ENCODE data around the gene ERC1. TPM values are rescaled to one million over a fixed set of nuclear protein-coding genes. Genes with fewer than 3 reads are reported as not detected.

The ERC1 gene
- total and polyA plus RNA-seq, 2 donors (not counting 3 experiments of a cell fraction or from before 2014, with no cell fraction given), result 11.7 to 66.1 TPM

DNA sequence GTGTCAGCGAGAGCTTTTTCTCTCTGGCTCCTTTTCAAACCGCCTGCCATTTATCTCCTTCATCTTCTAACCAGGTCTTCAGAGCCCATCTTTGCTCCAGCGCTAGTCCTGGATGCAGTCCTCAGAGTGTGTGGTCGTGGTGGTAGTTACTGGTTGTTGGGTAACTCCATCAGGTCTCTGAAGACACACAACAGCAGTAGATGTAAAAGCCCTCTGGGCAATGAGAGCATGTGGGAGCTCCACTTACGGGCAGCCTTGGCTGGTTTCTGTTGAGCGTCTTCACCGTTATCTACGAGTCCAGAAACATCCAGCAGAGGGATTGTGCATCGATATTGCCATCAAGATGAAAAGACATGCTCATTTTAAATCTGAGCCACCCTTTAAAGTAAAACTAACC lies 542.2 kb downstream of the ERC1 start:
- H3K27ac ChIP-seq (ENCODE audit: insufficient read depth, low read depth, low read length), result no peak overlapping the region
- peaks cover 54 to 72% of the 10 kb centered on the region in 2 experiments for H3K27me3 ChIP-seq (ENCODE audit: control insufficient read depth in 2 of 2, insufficient read depth in 2 of 2, low read length in 2 of 2)
- no peaks in the 10 kb centered on the region for H3K79me2 ChIP-seq (ENCODE audit: control insufficient read depth, insufficient read depth, low read length)
- no peak overlapping the region for H2AFZ ChIP-seq (ENCODE audit: low read depth, low read length)
- no peak for FAIRE-seq
- no peak overlapping the region for H3K9ac ChIP-seq (replicated peaks; ENCODE audit: extremely low read depth, insufficient read depth, low read length)
- intact Hi-C loops (cut with micrococcal nuclease) (no loop called here), dilution Hi-C loops (cut with MboI; ENCODE audit: extremely low pct_ligation_motif_present, low sequenced_read_pairs) (no loop called here)
- TF ChIP-seq JUN (IDR thresholded peaks at IDR 0.05; ENCODE audit: borderline replicate concordance, insufficient read depth, insufficient read length, low read depth) (no peak), POLR2A (IDR thresholded peaks at IDR 0.05; ENCODE audit: low read depth, low read length) (no peak), GATA2 (IDR thresholded peaks at IDR 0.05; ENCODE audit: insufficient read depth, insufficient read length, low read depth, low read length) (no peak), POLR2AphosphoS5 (IDR thresholded peaks at IDR 0.05; ENCODE audit: insufficient read depth, low read depth, low read length) (no peak), MYC (IDR thresholded peaks at IDR 0.05; ENCODE audit: low read depth, low read length) (no peak), EZH2 (IDR thresholded peaks at IDR 0.05; ENCODE audit: borderline replicate concordance, low read depth, low read length, severe bottlenecking) (no peak), FOS (IDR thresholded peaks at IDR 0.05; ENCODE audit: borderline replicate concordance, insufficient read depth, low read length) (no peak)
- TF ChIP-seq, protein P1, sequence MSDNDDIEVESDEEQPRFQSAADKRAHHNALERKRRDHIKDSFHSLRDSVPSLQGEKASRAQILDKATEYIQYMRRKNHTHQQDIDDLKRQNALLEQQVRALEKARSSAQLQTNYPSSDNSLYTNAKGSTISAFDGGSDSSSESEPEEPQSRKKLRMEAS (IDR thresholded peaks at IDR 0.05; ENCODE audit: insufficient read depth, insufficient read length), result no peak
- TF ChIP-seq, protein P2, sequence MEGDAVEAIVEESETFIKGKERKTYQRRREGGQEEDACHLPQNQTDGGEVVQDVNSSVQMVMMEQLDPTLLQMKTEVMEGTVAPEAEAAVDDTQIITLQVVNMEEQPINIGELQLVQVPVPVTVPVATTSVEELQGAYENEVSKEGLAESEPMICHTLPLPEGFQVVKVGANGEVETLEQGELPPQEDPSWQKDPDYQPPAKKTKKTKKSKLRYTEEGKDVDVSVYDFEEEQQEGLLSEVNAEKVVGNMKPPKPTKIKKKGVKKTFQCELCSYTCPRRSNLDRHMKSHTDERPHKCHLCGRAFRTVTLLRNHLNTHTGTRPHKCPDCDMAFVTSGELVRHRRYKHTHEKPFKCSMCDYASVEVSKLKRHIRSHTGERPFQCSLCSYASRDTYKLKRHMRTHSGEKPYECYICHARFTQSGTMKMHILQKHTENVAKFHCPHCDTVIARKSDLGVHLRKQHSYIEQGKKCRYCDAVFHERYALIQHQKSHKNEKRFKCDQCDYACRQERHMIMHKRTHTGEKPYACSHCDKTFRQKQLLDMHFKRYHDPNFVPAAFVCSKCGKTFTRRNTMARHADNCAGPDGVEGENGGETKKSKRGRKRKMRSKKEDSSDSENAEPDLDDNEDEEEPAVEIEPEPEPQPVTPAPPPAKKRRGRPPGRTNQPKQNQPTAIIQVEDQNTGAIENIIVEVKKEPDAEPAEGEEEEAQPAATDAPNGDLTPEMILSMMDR (IDR thresholded peaks at IDR 0.05; ENCODE audit: extremely low read depth in 1 of 2, insufficient read depth in 1 of 2, low read depth in 1 of 2, low read length in 2 of 2), result no peak
- DNase-seq (ENCODE audit: low read depth, low spot score), result no peak
- H3K4me1 ChIP-seq (ENCODE audit: control insufficient read depth, extremely low read depth, insufficient read depth, low read length), result no peaks in the 10 kb centered on the region
- H3K9me3 ChIP-seq (replicated peaks; ENCODE audit: control insufficient read depth, insufficient read depth, low read length), result no peaks in the 10 kb centered on the region
- H3K36me3 ChIP-seq (ENCODE audit: control insufficient read depth in 2 of 2, extremely low read depth in 1 of 2, insufficient read depth in 2 of 2, low read length in 2 of 2), result no peaks in the 10 kb centered on the region
- no peak overlapping the region for H3K4me2 ChIP-seq (ENCODE audit: insufficient read depth, low read length)
- H4K20me1 ChIP-seq (replicated peaks; ENCODE audit: control insufficient read depth, extremely low read depth, insufficient read depth, low read length), result no peaks in the 10 kb centered on the region
- ChIA-PET CTCF (interaction anchor here (1.8 to 3.5 kb wide), 2 partner anchors 58 to 415 kb away, joined by 4 to 11 read pairs; no protein-coding TSS in a partner anchor), POLR2A (no interaction called here)
- H3K9me1 ChIP-seq (replicated peaks; ENCODE audit: control insufficient read depth, extremely low read depth, insufficient read depth, low read length), result no peaks in the 10 kb centered on the region
- BruUV-seq (replicated peaks), result no TSS peak
- H3K4me3 ChIP-seq (replicated peaks in 1 of 3; ENCODE audit: insufficient read depth in 1 of 3, low read depth in 1 of 3, low read length in 3 of 3), result no peak overlapping the region
